Mesothelial cell of epicardium (in vitro differentiated cells): ENCODE results near the gene TSPAN14. TPM values are rescaled to one million over a fixed set of nuclear protein-coding genes. Genes with fewer than 3 reads are reported as not detected.
"Not testable (repeated sequence)": the region's sequence is repeated elsewhere in the genome, so short reads cannot be mapped to it uniquely, and the experiment has no call there.

Experiments used
- DNase-seq, 2 experiments: peaks; one replicate each; pipeline ENCODE4 v3.0.0; 2021; ENCODE audit warnings: low spot score in 2 of 2; ENCODE audit not compliant: unreplicated experiment in 2 of 2
- H3K27ac Mint-ChIP-seq: 2 replicates; pipeline ENCODE4 v1.8.0; 2021; ENCODE audit warnings: mixed read lengths
- H3K27me3 Mint-ChIP-seq: 2 replicates; pipeline ENCODE4 v1.8.0; 2021; ENCODE audit warnings: low read depth, mixed read lengths
- H3K36me3 Mint-ChIP-seq: 2 replicates; pipeline ENCODE4 v1.8.0; 2021; ENCODE audit warnings: mixed read lengths
- H3K4me1 Mint-ChIP-seq: 2 replicates; pipeline ENCODE4 v1.8.0; 2021; ENCODE audit warnings: mixed read lengths
- H3K4me3 Mint-ChIP-seq: 2 replicates; pipeline ENCODE4 v1.8.0; 2021; ENCODE audit warnings: mild to moderate bottlenecking, moderate library complexity, mixed read lengths
- H3K9me3 Mint-ChIP-seq: 2 replicates; pipeline ENCODE4 v1.8.0; 2021; ENCODE audit warnings: mixed read lengths
- CTCF ChIP-seq: fragments of 200-600 bp; sonication (generic); IDR thresholded peaks from one replicate; pipeline ENCODE4 v1.5.0; 2021; ENCODE audit warnings: antibody characterized with exemption; ENCODE audit not compliant: unreplicated experiment
- total RNA-seq: library from RNA; stranded (reverse); gene quantifications from 3 replicates; pipeline ENCODE4 v1.2.1, GENCODE V29; 2021

The TSPAN14 gene
- total RNA-seq, 1 donor from 2014 or later = 113 TPM

GRCh38 chr10:80416479-80417098, 37.5 kb upstream of the TSPAN14 start:
- Mint-ChIP-seq H3K4me3 (peak overlapping the region; percentile 25), H3K4me1 (peaks cover 84% of the 10 kb centered on the region), H3K36me3 (no peaks in the 10 kb centered on the region), H3K27ac (peak overlapping the region; percentile 95), H3K27me3 (no peaks in the 10 kb centered on the region), H3K9me3 (no peaks in the 10 kb centered on the region)
- no peak for TF ChIP-seq CTCF
- DNase-seq = peak in 1 of 2 experiments; percentile 61

DNA sequence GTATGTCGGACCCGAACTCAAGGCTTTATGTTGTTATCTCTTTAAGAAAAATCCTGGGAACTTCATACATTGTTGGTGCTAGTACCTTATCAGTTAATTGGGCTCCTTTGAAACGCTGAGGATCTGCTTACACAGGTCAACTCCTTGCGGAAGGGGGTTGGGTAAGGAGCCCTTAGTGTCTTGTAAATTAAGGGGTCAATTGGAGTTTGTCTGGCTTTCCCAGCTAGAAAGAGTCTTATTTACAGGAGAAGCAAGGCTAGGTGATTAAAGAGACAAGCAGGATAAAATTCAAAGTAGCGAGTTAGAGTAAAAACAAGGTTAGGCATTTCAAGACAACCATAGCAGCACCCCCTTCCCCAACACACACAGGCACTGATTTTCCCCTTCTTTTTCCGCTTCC, 36.9 kb upstream of the TSPAN14 start:
- H3K27me3 Mint-ChIP-seq, DNase-seq, H3K9me3 Mint-ChIP-seq, H3K36me3 Mint-ChIP-seq: not testable (repeated sequence)
- Mint-ChIP-seq H3K4me3 (peak overlapping the region; percentile 30), H3K27ac (peak overlapping the region; percentile 95), H3K4me1 (peaks cover 80% of the 10 kb centered on the region)

DNA sequence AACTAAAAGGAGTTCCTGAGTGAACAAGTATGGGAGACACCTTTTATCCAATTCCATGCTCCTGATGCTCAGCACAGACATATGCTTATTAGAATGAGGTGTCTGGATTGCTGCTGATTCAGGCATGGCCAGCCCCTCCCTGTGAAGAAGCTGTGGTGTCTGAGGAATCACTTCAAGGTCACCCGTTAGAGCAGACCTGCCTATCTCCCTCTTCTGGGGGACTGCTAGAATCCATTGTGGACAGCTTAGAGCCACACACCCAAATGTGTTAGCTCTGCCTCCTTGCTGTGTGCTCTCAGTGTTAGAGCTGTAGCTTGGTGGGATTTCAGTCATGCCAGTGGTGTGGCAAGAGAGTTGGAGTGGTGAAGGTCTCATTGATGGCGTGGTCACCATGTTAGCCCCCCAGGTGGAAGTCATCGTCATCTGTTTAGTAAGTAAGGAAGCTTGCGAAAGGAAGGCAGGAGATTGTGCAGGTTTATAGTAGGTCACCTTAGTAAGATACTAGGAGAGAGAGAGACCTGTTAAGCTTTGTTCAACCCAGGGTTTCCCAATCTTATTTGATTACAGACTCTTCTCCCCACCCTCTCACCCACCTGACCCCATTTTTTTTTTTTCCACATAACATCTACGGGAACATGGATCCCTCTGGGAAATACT, 32.9 kb upstream of the TSPAN14 start:
- no peak overlapping the region for H3K4me3 Mint-ChIP-seq
- H3K36me3 Mint-ChIP-seq = peaks cover 21% of the 10 kb centered on the region
- H3K9me3 Mint-ChIP-seq = no peaks in the 10 kb centered on the region
- no peaks in the 10 kb centered on the region for H3K27me3 Mint-ChIP-seq
- peak overlapping the region; percentile 52 for H3K27ac Mint-ChIP-seq
- peaks cover 42% of the 10 kb centered on the region for H3K4me1 Mint-ChIP-seq
- DNase-seq = no peak
- TF ChIP-seq CTCF = no peak

DNA sequence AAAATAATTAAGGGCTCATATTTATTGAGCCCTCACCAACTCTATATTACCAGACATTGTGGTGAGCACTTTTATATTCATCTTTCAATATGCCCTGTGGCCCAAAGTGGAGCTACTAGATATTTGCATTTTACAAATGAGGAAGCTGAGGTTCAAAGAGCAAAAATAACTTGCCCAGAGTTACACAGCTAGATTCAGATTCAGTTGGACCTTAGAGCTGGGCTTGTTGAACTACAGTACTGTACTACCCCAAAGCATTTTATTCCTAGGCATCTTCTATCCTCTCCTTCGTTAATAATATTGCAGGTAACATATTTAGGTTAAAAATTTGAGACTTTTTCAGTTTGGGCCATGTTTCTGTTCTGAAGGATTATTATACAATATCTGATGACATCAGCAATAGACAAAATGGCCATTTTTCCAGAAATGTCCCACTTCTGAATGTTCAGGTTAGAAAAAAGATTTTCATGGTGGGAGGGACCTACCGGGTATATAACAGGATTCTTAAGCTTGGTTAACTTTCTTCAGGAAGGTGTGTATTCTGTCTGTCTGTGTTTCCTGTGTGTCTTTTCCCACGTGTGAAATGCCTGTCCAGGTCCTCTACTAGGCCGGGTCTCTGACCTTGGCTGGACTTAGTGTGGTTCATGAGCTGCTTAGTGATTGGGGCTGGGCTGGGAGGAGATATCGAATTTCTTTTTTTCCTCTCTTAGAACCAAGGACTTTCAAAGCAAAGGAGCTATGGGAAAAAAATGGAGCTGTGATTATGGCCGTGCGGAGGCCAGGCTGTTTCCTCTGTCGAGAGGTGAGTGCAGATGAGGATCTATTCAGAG, 32.2 kb upstream of the TSPAN14 start:
- DNase-seq = no peak
- Mint-ChIP-seq H3K27ac (peak overlapping the region; percentile 44), H3K27me3 (no peaks in the 10 kb centered on the region), H3K4me3 (no peak overlapping the region), H3K4me1 (peaks cover 34% of the 10 kb centered on the region), H3K9me3 (no peaks in the 10 kb centered on the region), H3K36me3 (peaks cover 25% of the 10 kb centered on the region)
- TF ChIP-seq CTCF = no peak

- no peak for TF ChIP-seq CTCF
- no peaks in the 10 kb centered on the region for H3K9me3 Mint-ChIP-seq
- no peaks in the 10 kb centered on the region for H3K27me3 Mint-ChIP-seq
- no peak for DNase-seq
- no peak overlapping the region for H3K4me3 Mint-ChIP-seq
- H3K36me3 Mint-ChIP-seq = peaks cover 49% of the 10 kb centered on the region
- no peak overlapping the region for H3K27ac Mint-ChIP-seq
- peaks cover 7% of the 10 kb centered on the region for H3K4me1 Mint-ChIP-seq
These were observed 28.2 kb upstream of the TSPAN14 start for GRCh38 chr10:80425901-80426300.

DNA sequence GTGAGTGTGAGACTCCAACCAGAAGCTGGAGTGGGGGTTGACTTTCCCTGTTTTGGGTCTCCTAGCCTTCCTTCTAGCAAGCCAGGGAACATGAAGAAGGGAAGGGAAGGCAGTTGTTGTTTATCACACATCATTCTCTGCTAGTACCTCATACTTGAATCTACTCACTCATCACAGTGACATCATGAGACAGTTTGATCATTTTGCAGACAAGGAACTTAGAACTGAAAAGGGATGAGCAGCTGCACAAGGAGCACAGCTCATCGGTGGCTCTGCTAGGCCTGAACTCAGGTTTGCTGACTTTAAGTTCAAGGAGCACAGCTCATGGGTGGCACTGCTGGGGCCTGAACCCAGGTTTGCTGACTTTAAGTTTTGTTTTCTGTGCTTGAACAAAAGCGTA, 26.6 kb upstream of the TSPAN14 start:
- H3K36me3 Mint-ChIP-seq = peaks cover 54% of the 10 kb centered on the region
- H3K27ac Mint-ChIP-seq = no peak overlapping the region
- DNase-seq = no peak
- H3K4me3 Mint-ChIP-seq = no peak overlapping the region
- no peak for TF ChIP-seq CTCF
- no peaks in the 10 kb centered on the region for H3K4me1 Mint-ChIP-seq
- H3K9me3 Mint-ChIP-seq = no peaks in the 10 kb centered on the region
- no peaks in the 10 kb centered on the region for H3K27me3 Mint-ChIP-seq
